Neutrophil (primary cell): ENCODE measurements around the gene GNPTG.

ENCODE experiments used
- H3K27ac ChIP-seq: fragments of 200-600 bp; sonication (generic); 2 replicates; pipeline ENCODE4 v1.5.1; 2016; ENCODE audit warnings: mild to moderate bottlenecking, moderate library complexity
- H3K27me3 ChIP-seq: fragments of 200-600 bp; sonication (generic); 2 replicates; pipeline ENCODE4 v1.6.0; 2016; ENCODE audit warnings: mild to moderate bottlenecking
- H3K36me3 ChIP-seq: fragments of 200-600 bp; sonication (generic); 2 replicates; pipeline ENCODE4 v1.5.1; 2017
- H3K4me1 ChIP-seq, 2 experiments: fragments of 200-600 bp in 1 of 2; sonication (generic) in 1 of 2; 1 replicate in 1 of 2; 2 replicates in 1 of 2; pipeline versions ENCODE4 v1.5.1 to v1.6.1; 2013 to 2016; ENCODE audit warnings: low read depth in 1 of 2, low read length in 1 of 2, mild to moderate bottlenecking in 1 of 2, moderate library complexity in 1 of 2; ENCODE audit not compliant: control insufficient read depth in 1 of 2, insufficient read depth in 1 of 2
- H3K4me3 ChIP-seq, 2 experiments: fragments of 200-600 bp in 1 of 2; sonication (generic) in 1 of 2; 1 replicate in 1 of 2; 2 replicates in 1 of 2; pipeline ENCODE4 v1.5.1; 2013 to 2016; ENCODE audit warnings: low read depth in 1 of 2, low read length in 1 of 2, mild to moderate bottlenecking in 1 of 2, moderate library complexity in 1 of 2
- H3K9me3 ChIP-seq: fragments of 200-600 bp; sonication (generic); 2 replicates; pipeline ENCODE4 v1.5.1; 2016
- TF ChIP-seq, protein P1 (sequence below): fragments of 200-600 bp; sonication (generic); IDR thresholded peaks from 2 replicates; pipeline ENCODE4 v1.5.1; 2016; ENCODE audit warnings: antibody characterized with exemption

GNPTG gene

DNA sequence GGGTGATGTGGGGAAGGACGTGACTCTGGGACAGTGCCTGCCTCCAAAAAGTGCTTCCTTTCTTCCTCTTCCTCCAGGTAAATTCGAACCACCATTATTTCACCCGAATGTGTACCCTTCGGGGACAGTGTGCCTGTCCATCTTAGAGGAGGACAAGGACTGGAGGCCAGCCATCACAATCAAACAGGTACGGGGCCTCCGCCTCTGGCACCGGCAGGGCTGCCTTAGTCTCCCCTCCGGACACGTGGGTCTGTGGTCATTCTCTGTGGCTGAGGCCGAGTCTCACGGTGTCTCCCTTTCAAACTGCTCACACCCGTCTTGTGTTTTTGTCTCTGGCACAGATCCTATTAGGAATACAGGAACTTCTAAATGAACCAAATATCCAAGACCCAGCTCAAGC, 31.6 kb upstream of the GNPTG start:
- Histone ChIP-seq H3K27me3 (no peaks in the 10 kb centered on the region), H3K4me1 (no peaks in the 10 kb centered on the region), H3K4me3 (no peak overlapping the region), H3K36me3 (peaks cover 94% of the 10 kb centered on the region), H3K9me3 (no peaks in the 10 kb centered on the region), H3K27ac (no peak overlapping the region)
- TF ChIP-seq, protein P1, sequence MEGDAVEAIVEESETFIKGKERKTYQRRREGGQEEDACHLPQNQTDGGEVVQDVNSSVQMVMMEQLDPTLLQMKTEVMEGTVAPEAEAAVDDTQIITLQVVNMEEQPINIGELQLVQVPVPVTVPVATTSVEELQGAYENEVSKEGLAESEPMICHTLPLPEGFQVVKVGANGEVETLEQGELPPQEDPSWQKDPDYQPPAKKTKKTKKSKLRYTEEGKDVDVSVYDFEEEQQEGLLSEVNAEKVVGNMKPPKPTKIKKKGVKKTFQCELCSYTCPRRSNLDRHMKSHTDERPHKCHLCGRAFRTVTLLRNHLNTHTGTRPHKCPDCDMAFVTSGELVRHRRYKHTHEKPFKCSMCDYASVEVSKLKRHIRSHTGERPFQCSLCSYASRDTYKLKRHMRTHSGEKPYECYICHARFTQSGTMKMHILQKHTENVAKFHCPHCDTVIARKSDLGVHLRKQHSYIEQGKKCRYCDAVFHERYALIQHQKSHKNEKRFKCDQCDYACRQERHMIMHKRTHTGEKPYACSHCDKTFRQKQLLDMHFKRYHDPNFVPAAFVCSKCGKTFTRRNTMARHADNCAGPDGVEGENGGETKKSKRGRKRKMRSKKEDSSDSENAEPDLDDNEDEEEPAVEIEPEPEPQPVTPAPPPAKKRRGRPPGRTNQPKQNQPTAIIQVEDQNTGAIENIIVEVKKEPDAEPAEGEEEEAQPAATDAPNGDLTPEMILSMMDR = no peak

DNA sequence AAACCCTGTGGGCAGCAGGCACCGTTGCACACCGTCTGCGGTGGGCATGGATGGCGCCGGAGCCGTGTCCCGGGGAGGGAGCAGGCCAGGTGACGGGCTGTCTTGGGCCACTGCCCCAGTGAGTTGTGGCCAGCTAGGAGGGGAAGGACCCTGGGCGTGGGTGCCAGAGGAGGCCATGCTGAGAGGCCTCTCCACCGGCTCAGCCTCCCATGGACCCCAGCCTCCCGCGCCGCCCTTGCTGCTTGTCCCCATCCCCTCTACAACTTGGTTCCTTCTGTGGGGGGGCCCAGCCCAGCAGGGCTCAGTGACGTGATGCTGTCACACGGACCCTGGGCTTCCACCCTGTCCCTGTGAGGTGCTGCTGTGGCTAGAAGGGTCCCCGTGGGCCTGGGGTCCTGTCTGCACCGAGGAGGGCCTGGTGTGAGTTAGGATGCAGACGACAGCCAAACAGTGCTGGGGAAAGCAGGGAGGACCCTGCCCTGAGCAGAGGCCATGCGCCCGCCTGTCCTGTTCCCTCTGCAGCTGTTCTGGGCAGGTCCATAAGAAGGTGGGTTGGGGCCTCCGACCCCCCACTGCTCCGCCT, 31.0 kb upstream of the GNPTG start:
- no peak overlapping the region for H3K27ac ChIP-seq
- no peak overlapping the region for H3K4me3 ChIP-seq
- no peaks in the 10 kb centered on the region for H3K27me3 ChIP-seq
- TF ChIP-seq, protein P1 = no peak
- no peaks in the 10 kb centered on the region for H3K4me1 ChIP-seq
- H3K36me3 ChIP-seq = peaks cover 94% of the 10 kb centered on the region
- no peaks in the 10 kb centered on the region for H3K9me3 ChIP-seq

DNA sequence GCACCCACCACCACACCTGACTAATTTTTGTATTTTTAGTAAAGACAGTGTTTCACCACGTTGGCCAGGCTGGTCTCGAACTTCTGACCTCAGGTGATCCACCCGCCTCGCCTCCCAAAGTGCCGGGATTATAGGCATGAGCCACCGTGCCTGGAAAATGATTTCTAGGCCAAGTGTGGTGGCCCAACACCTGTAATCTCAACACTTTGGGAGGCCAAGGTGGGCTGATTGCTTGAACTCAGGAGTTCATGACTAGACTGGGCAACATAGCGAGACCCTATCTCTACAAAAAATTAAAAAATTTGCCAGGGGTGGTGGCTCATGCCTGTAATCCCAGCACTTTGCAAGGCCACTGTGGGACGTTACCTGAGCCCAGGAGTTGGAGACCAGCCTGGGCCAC, 29.3 kb upstream of the GNPTG start:
- Histone ChIP-seq H3K9me3 (no peaks in the 10 kb centered on the region), H3K4me3 (no peak overlapping the region), H3K36me3 (peaks cover 91% of the 10 kb centered on the region), H3K4me1 (no peaks in the 10 kb centered on the region), H3K27ac (no peak overlapping the region), H3K27me3 (no peaks in the 10 kb centered on the region)
- TF ChIP-seq, protein P1 = no peak

DNA sequence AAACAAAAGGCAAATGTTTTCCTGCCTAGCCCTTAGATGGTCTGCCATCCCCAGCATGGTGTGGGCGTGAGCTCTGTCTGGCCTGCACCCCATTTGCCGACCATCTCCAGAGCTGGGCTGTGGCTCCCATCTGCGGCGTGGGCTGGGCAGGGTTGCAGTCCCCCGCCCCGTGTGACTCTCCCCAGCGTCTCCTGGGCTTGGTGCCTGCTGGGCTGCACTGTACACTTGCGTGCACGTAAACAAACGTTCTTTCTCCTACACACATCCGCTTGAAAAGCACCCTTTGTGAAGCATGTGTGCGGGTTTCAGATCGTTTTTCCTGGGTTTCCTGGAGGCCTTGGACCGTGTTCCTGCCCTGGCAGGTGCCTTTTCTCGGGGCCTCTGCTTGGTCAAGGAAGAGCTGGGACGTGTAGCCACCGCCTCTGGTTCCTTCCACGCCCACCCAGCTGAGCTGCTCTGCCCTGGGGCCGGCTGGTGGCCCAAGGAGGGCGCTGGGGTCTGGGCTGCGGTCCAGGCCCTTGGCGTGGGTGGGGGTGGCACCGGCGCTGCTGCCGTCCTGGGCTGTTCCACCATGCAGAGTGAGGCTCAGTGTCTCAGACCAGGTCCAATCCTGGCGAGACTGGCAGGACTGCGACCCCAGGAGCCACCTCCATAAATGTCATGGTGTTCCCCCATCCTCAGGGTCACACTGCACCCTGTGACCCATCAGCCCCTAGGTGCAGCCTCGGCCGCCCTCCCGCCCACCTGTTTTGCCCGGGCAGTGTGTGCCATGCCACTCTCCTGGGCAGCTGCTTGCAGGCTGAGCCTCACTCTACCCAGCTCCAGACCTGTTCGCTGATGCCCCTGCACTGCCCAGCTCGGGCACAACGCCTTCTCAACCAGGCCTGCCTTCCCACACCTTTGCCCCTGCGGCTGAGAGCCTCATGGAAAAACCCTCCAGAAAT, 28.2 kb upstream of the GNPTG start:
- H3K4me1 ChIP-seq = no peaks in the 10 kb centered on the region
- TF ChIP-seq, protein P1 = no peak
- H3K27me3 ChIP-seq = no peaks in the 10 kb centered on the region
- peak overlapping the region; percentile 65 for H3K27ac ChIP-seq
- peaks cover 79% of the 10 kb centered on the region for H3K36me3 ChIP-seq
- H3K9me3 ChIP-seq = no peaks in the 10 kb centered on the region
- H3K4me3 ChIP-seq = no peak overlapping the region

DNA sequence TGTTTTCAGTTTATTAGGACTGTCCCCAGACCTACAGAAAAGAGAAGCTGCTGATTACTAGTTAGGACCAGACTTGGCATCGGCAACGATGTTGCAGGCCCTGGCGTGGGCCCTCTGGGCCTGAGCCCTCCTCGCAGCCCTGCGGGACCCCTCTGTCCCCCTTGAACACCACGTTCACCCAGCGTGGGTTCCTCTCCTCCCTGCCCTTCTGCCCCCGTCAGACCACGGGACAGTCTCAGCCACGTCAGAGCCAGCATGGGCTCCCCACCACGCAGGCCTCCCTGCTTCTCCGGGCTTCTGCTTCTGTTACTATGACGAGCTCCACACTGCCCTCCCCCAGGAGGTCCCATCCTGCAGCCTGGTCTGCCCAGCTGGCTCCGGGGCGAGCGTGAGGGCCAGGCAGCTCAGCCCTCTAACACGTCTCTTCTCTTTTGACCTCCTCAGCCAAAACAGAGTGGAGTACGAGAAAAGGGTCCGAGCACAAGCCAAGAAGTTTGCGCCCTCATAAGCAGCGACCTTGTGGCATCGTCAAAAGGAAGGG, 27.4 kb upstream of the GNPTG start:
- H3K27ac ChIP-seq = peak overlapping the region; percentile 65
- no peak overlapping the region for H3K4me3 ChIP-seq
- TF ChIP-seq, protein P1 = no peak
- H3K27me3 ChIP-seq = no peaks in the 10 kb centered on the region
- no peaks in the 10 kb centered on the region for H3K4me1 ChIP-seq
- H3K9me3 ChIP-seq = no peaks in the 10 kb centered on the region
- H3K36me3 ChIP-seq = peaks cover 71% of the 10 kb centered on the region
